C4-2B (cell line): ENCODE data around the gene C1orf21.

Experiments
- CTCF ChIP-seq: fragments of 450-650 bp; conservative IDR thresholded peaks from 2 replicates; pipeline ENCODE4 v1.5.1; 2017; ENCODE audit warnings: mild to moderate bottlenecking
- ZFX ChIP-seq: fragments of 450-650 bp; IDR thresholded peaks from 2 replicates; pipeline ENCODE4 v1.6.1; 2017

DNA sequence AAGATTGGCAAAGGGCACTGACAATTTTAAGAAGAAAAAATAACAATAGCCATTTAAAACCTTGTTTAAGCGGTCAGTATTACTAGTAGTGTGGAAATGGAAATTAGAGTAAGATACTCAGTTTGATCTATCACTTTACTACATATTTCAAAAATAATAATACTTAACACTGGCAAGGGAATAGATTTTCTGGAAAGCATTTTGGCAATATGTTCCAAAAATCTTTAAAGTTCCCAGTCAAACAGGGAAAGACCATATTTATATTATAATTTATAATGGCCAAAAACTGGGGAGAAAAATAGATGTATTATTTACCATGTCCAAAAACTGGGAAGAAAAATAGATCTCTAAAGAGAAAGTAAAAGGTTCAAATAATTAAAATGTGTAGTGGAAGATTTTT is 28.6 kb upstream of the C1orf21 start:
- TF ChIP-seq CTCF (no peak), ZFX (no peak)
